Left lung (tissue), 10 donors: ENCODE measurements around the gene UCP3. TPM values are rescaled to one million over a fixed set of nuclear protein-coding genes. Genes with fewer than 3 reads are reported as not detected.

Experiments
- ATAC-seq: fragments of 200-7000 bp; cut with Tn5 transposase; one replicate; pipeline ENCODE4 v1.9.1; 2020; ENCODE audit warnings: moderate library complexity
- DNase-seq, 4 donors: peaks; one replicate each; pipeline ENCODE4 v3.0.0-alpha.2; 2013 to 2020
- H3K27ac ChIP-seq, 2 donors: fragments of 200-600 bp; sonication (generic) in 1 of 2; one replicate each; pipeline versions ENCODE4 v1.5.0 to v1.8.0; 2020 to 2021
- H3K27me3 ChIP-seq, 2 donors: fragments of 200-600 bp; sonication (generic) in 1 of 2; one replicate each; pipeline versions ENCODE4 v1.5.0 to v1.8.0; 2020 to 2021
- H3K36me3 ChIP-seq, 2 donors: fragments of 200-600 bp; sonication (generic) in 1 of 2; one replicate each; pipeline versions ENCODE4 v1.5.0 to v1.8.0; 2020 to 2021
- H3K4me1 ChIP-seq, 2 donors: fragments of 200-600 bp; one replicate each; pipeline ENCODE4 v1.8.0; 2021
- H3K4me3 ChIP-seq, 2 donors: fragments of 200-600 bp; sonication (generic) in 1 of 2; one replicate each; pipeline versions ENCODE4 v1.5.0 to v1.8.0; 2020 to 2021; ENCODE audit warnings: mild to moderate bottlenecking in 1 of 2
- H3K9me3 ChIP-seq, 2 donors: fragments of 200-600 bp; sonication (generic) in 1 of 2; one replicate each; pipeline versions ENCODE4 v1.5.0 to v1.8.0; 2020 to 2021
- intact Hi-C, 2 donors: fragments of 100-400 bp; cut with DNase I; formaldehyde crosslinking; loops; one replicate each; pipeline versions ENCODE4 v1.11.2 to v1.14.2; 2022
- polyA plus RNA-seq, 6 donors: library from polyadenylated mRNA; unstranded; fragments of 120-200 nt; gene quantifications; one replicate each; pipeline ENCODE4 v1.2.1, GENCODE V29; 2013; ENCODE audit not compliant: insufficient read length in 6 of 6
- total RNA-seq, 2 donors: library from RNA; stranded (reverse); fragmentation: NEBNext Ultra II Directional; extraction: Animal tissue kit (Norgen Biotek cat#: 25700); gene quantifications; one replicate each; pipeline ENCODE4 v1.2.1, GENCODE V29; 2021
- TF ChIP-seq, protein P1 (sequence below), 2 donors: fragments of 200-600 bp; sonication (generic) in 1 of 2; IDR thresholded peaks; one replicate each; pipeline versions ENCODE4 v1.5.0 to v1.8.0; 2021; ENCODE audit warnings: antibody characterized with exemption in 2 of 2
- donor health status: DM: no; HTN: yes; CAD: no.
- donor health status: DM: no; HTN: no; CAD: no.

UCP3 gene
- total and polyA plus RNA-seq, 8 donors: 1.0 to 5.2 (median 3.6) TPM

DNA sequence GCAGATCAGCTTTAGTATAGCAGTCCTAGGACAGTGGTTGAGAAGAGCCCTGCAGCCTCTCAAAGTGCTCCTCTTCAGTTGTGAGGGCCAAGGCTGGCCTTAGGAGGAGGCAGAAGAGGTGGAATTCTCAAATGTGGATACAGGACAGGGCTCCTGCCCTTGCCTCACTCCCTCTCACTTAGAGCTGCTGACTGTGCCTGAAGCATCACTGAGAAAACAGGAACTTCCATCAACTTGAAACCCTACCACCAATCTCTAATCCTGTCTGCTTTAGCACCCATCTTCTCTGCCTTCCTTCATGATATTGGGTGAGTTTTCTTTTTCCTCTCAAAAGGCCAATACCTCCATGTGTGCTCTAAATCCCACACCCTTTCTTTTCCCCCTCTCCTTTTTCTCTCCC is 14.4 kb upstream of the UCP3 start:
- Histone ChIP-seq H3K27ac (peak overlapping the region in 1 of 2 donors; percentile 89), H3K36me3 (no peaks in the 10 kb centered on the region), H3K4me1 (peaks cover 11 to 68% of the 10 kb centered on the region in 2 donors), H3K27me3 (no peaks in the 10 kb centered on the region), H3K4me3 (no peak overlapping the region), H3K9me3 (no peaks in the 10 kb centered on the region)
- no peak for ATAC-seq
- no peak for DNase-seq
- intact Hi-C loops: no loop called here
- TF ChIP-seq, protein P1, sequence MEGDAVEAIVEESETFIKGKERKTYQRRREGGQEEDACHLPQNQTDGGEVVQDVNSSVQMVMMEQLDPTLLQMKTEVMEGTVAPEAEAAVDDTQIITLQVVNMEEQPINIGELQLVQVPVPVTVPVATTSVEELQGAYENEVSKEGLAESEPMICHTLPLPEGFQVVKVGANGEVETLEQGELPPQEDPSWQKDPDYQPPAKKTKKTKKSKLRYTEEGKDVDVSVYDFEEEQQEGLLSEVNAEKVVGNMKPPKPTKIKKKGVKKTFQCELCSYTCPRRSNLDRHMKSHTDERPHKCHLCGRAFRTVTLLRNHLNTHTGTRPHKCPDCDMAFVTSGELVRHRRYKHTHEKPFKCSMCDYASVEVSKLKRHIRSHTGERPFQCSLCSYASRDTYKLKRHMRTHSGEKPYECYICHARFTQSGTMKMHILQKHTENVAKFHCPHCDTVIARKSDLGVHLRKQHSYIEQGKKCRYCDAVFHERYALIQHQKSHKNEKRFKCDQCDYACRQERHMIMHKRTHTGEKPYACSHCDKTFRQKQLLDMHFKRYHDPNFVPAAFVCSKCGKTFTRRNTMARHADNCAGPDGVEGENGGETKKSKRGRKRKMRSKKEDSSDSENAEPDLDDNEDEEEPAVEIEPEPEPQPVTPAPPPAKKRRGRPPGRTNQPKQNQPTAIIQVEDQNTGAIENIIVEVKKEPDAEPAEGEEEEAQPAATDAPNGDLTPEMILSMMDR (IDR thresholded peaks at IDR 0.05): no peak

DNA sequence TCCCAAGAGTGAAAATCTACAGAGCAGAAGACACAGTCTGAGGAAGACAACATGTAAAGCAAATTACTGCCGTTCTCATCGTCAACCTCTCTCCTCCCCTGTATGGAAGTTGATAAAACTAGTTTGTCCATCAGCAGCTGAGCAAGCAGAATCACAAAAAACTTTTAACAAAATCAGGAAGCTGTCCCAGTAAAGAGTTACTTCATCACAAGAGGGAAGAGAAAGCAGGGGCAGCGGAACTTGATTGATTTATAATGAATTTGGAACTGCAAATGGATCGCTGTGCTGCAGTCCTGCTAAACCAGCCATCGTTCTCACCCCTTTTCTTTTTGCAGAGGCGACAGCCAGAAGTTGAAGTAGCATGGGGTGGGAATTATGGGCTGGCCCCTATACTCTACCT is 13.7 kb upstream of the UCP3 start:
- peaks cover 11 to 76% of the 10 kb centered on the region in 2 donors for H3K4me1 ChIP-seq
- intact Hi-C loops: no loop called here
- no peaks in the 10 kb centered on the region for H3K27me3 ChIP-seq
- no peak overlapping the region for H3K4me3 ChIP-seq
- ATAC-seq: no peak
- no peak for DNase-seq
- H3K27ac ChIP-seq: peak overlapping the region in 1 of 2 donors; percentile 89
- H3K36me3 ChIP-seq: peaks cover 0 to 3% of the 10 kb centered on the region in 2 donors
- TF ChIP-seq, protein P1 (IDR thresholded peaks at IDR 0.05): no peak
- H3K9me3 ChIP-seq: no peaks in the 10 kb centered on the region

DNA sequence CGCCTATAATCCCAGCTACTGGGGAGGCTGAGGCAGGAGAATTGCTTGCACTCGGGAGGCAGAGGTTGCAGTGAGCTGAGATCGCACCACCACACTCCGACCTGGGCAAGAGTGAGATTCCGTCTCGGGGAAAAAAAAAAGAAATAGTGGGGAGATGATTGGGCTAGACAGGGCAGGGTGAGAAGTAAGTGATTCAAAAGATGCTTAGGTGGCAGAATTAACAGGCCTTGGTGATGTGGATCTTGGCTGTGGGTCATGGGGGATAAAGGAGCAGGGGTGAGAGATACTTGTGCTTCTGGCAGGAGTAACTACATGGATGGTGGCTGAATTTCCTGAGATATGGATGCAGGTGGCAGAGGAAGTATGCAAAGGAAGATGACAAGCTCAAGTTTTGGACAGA is 13.1 kb upstream of the UCP3 start:
- H3K4me3 ChIP-seq: no peak overlapping the region
- H3K9me3 ChIP-seq: no peaks in the 10 kb centered on the region
- peak overlapping the region in 1 of 2 donors; percentile 89 for H3K27ac ChIP-seq
- no peak for ATAC-seq
- peaks cover 0 to 7% of the 10 kb centered on the region in 2 donors for H3K36me3 ChIP-seq
- intact Hi-C loops: no loop called here
- TF ChIP-seq, protein P1 (IDR thresholded peaks at IDR 0.05): no peak
- no peaks in the 10 kb centered on the region for H3K27me3 ChIP-seq
- H3K4me1 ChIP-seq: peaks cover 11 to 80% of the 10 kb centered on the region in 2 donors
- no peak for DNase-seq

GRCh38 chr11:74020539-74020938 is 11.7 kb upstream of the UCP3 start:
- TF ChIP-seq, protein P1 (IDR thresholded peaks at IDR 0.05): no peak
- Histone ChIP-seq H3K27me3 (no peaks in the 10 kb centered on the region), H3K27ac (peak overlapping the region; percentile 78 to 89), H3K4me3 (no peak overlapping the region), H3K4me1 (peaks cover 11 to 67% of the 10 kb centered on the region in 2 donors), H3K36me3 (peaks cover 0 to 20% of the 10 kb centered on the region in 2 donors), H3K9me3 (no peaks in the 10 kb centered on the region)
- no peak for DNase-seq
- ATAC-seq: no peak
- intact Hi-C loops: no loop called here

DNA sequence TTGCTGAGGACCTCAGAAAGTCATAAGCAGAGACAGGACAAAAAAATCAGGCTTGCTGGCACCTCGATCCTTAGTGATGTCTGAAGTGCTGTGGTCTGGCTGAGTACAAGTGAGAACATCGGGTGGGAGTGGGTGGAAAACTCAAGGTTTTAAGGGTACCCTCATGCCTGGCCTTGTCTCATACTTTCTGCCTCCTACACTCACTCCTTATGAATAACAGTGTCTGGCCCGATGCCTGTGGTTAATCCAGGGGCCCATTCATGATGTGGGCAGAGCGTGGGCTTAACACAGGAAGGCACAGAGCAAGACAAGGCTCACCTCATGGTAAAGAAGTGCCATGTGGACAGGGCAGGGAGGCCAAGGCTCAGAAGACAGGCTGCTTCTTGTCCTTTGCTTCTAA is 11.0 kb upstream of the UCP3 start:
- Histone ChIP-seq H3K4me1 (peaks cover 11 to 63% of the 10 kb centered on the region in 2 donors), H3K36me3 (peaks cover 0 to 20% of the 10 kb centered on the region in 2 donors), H3K27ac (peak overlapping the region; percentile 78 to 89), H3K27me3 (no peaks in the 10 kb centered on the region), H3K4me3 (no peak overlapping the region), H3K9me3 (no peaks in the 10 kb centered on the region)
- intact Hi-C loops: no loop called here
- ATAC-seq (no peak), DNase-seq (no peak)
- TF ChIP-seq, protein P1 (IDR thresholded peaks at IDR 0.05): no peak
